ENCODE data around the gene MYOZ2.

GRCh38 chr4:119209586-119209985, 74.0 kb downstream of the MYOZ2 start:
- TF ChIP-seq ZFP30 (CRISPR knock-in tag; IDR thresholded peaks at IDR 0.05) (no peak), PPARA (CRISPR knock-in tag; IDR thresholded peaks at IDR 0.05; ENCODE audit: borderline replicate concordance) (no peak), OSR1 (CRISPR knock-in tag; IDR thresholded peaks at IDR 0.05) (no peak), TCF4 (CRISPR knock-in tag; IDR thresholded peaks at IDR 0.05; ENCODE audit: borderline replicate concordance) (no peak), TSHZ2 (CRISPR knock-in tag; IDR thresholded peaks at IDR 0.05) (no peak), ARNTL (CRISPR knock-in tag; IDR thresholded peaks at IDR 0.05; ENCODE audit: borderline replicate concordance, low read depth) (no peak), CREB5 (CRISPR knock-in tag; IDR thresholded peaks at IDR 0.05; ENCODE audit: low read depth) (no peak)

Data from SK-N-SH treated with all-trans-retinoic acid at 6 μM for 48 hours (cell line).